MM.1S (cell line): ENCODE data around the gene SUMF2.
"Not testable (repeated sequence)": the region's sequence is repeated elsewhere in the genome, so short reads cannot be mapped to it uniquely, and the experiment has no call there.

Experiments used
- DNase-seq: peaks from one replicate; pipeline ENCODE4 v3.0.0-alpha.2; 2015
- H2AFZ ChIP-seq: fragments of 300-600 bp; sonication (generic); 2 replicates; pipeline ENCODE4 v1.6.0; 2016; ENCODE audit warnings: antibody characterized with exemption, low read length
- H3F3A ChIP-seq: fragments of 300-600 bp; sonication (generic); 2 replicates; pipeline ENCODE4 v1.6.1; 2016; ENCODE audit warnings: mild to moderate bottlenecking, antibody characterized with exemption, low read length, moderate library complexity, mixed read lengths; ENCODE audit not compliant: insufficient read depth
- H3K27ac ChIP-seq: fragments of 300-600 bp; sonication (generic); 2 replicates; pipeline ENCODE4 v1.5.1; 2016; ENCODE audit warnings: mild to moderate bottlenecking, low read length
- H3K27me3 ChIP-seq: fragments of 300-600 bp; sonication (generic); replicated peaks from 2 replicates; pipeline ENCODE4 v1.6.0; 2016; ENCODE audit warnings: low read length; ENCODE audit not compliant: insufficient read depth
- H3K36me3 ChIP-seq: fragments of 300-600 bp; sonication (generic); replicated peaks from 2 replicates; pipeline ENCODE4 v1.6.1; 2016; ENCODE audit warnings: mild to moderate bottlenecking, low read length, mixed read lengths; ENCODE audit not compliant: insufficient read depth
- H3K4me1 ChIP-seq: fragments of 300-600 bp; sonication (generic); 2 replicates; pipeline ENCODE4 v1.6.1; 2016; ENCODE audit warnings: low read length, mixed read lengths
- H3K4me2 ChIP-seq: fragments of 300-600 bp; sonication (generic); 2 replicates; pipeline ENCODE4 v1.6.0; 2016; ENCODE audit warnings: low read depth, low read length
- H3K4me3 ChIP-seq: fragments of 300-600 bp; sonication (generic); 2 replicates; pipeline ENCODE4 v1.5.1; 2016; ENCODE audit warnings: low read length, mixed read lengths
- H3K79me2 ChIP-seq: fragments of 300-600 bp; sonication (generic); 2 replicates; pipeline ENCODE4 v1.6.1; 2016; ENCODE audit warnings: mixed run types, low read length, mixed read lengths
- H3K9ac ChIP-seq: fragments of 300-600 bp; sonication (generic); 2 replicates; pipeline ENCODE4 v1.6.1; 2016; ENCODE audit warnings: low read length, mixed read lengths
- H3K9me2 ChIP-seq: fragments of 300-600 bp; sonication (generic); replicated peaks from 2 replicates; pipeline ENCODE4 v1.6.1; 2016; ENCODE audit warnings: mild to moderate bottlenecking, low read length, mixed read lengths; ENCODE audit not compliant: insufficient read depth
- H3K9me3 ChIP-seq: fragments of 300-600 bp; sonication (generic); replicated peaks from 2 replicates; pipeline ENCODE4 v1.6.1; 2016; ENCODE audit warnings: mild to moderate bottlenecking, low read length, mixed read lengths; ENCODE audit not compliant: insufficient read depth
- H4K20me1 ChIP-seq: fragments of 300-600 bp; sonication (generic); 2 replicates; pipeline ENCODE4 v1.6.1; 2016; ENCODE audit warnings: mild to moderate bottlenecking, low read length, moderate library complexity, mixed read lengths; ENCODE audit not compliant: insufficient read depth
- EZH2 ChIP-seq: fragments of 300-600 bp; sonication (generic); optimal IDR thresholded peaks from 2 replicates; pipeline ENCODE3; 2017; ENCODE audit warnings: low read depth, mild to moderate bottlenecking, antibody characterized with exemption, low read length, mixed read lengths
- EZH2phosphoT487 ChIP-seq: fragments of 300-600 bp; sonication (generic); IDR thresholded peaks from 2 replicates; pipeline ENCODE4 v1.6.1; 2018; ENCODE audit warnings: antibody characterized with exemption, low read length
- TF ChIP-seq, protein P1 (sequence below): fragments of 300-600 bp; sonication (generic); IDR thresholded peaks from 2 replicates; pipeline ENCODE4 v1.5.1; 2016; ENCODE audit warnings: antibody characterized with exemption, low read length, mixed read lengths

SUMF2 gene

DNA sequence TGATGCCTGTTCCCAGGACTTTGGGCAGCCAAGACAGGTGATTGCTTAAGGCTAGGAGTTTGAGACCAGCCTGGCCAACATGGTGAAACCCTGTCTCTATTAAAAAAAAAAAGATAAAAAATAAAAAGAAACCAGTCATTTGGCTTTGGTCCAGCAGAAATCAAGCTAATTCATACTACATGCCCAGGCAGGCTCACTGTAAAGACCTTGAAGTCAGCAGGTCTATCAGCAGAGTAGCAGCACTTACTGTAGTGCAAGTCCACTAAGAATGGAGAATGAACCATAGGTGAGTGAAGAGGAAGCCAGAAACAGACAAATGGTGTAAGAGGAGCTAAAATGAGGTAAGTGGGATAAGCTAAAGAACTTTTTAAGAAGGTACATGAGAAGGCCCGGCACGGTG lies 37.5 kb upstream of the SUMF2 start:
- no peaks in the 10 kb centered on the region for H3K36me3 ChIP-seq
- no peak overlapping the region for H3K4me3 ChIP-seq
- no peaks in the 10 kb centered on the region for H3F3A ChIP-seq
- H3K79me2 ChIP-seq = no peaks in the 10 kb centered on the region
- H3K9me3 ChIP-seq = no peaks in the 10 kb centered on the region
- H3K9me2 ChIP-seq = no peaks in the 10 kb centered on the region
- no peaks in the 10 kb centered on the region for H3K27me3 ChIP-seq
- no peak overlapping the region for H3K9ac ChIP-seq
- H3K4me1 ChIP-seq = no peaks in the 10 kb centered on the region
- H4K20me1 ChIP-seq = no peaks in the 10 kb centered on the region
- H2AFZ ChIP-seq = no peak overlapping the region
- no peak for TF ChIP-seq EZH2phosphoT487
- TF ChIP-seq, protein P1, sequence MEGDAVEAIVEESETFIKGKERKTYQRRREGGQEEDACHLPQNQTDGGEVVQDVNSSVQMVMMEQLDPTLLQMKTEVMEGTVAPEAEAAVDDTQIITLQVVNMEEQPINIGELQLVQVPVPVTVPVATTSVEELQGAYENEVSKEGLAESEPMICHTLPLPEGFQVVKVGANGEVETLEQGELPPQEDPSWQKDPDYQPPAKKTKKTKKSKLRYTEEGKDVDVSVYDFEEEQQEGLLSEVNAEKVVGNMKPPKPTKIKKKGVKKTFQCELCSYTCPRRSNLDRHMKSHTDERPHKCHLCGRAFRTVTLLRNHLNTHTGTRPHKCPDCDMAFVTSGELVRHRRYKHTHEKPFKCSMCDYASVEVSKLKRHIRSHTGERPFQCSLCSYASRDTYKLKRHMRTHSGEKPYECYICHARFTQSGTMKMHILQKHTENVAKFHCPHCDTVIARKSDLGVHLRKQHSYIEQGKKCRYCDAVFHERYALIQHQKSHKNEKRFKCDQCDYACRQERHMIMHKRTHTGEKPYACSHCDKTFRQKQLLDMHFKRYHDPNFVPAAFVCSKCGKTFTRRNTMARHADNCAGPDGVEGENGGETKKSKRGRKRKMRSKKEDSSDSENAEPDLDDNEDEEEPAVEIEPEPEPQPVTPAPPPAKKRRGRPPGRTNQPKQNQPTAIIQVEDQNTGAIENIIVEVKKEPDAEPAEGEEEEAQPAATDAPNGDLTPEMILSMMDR = no peak
- no peak for TF ChIP-seq EZH2
- H3K4me2 ChIP-seq = no peak overlapping the region
- H3K27ac ChIP-seq = no peak overlapping the region
- no peak for DNase-seq

- no peaks in the 10 kb centered on the region for H3K9me3 ChIP-seq
- no peak overlapping the region for H3K4me2 ChIP-seq
- no peak overlapping the region for H3K4me3 ChIP-seq
- H3K27ac ChIP-seq = no peak overlapping the region
- H4K20me1 ChIP-seq = no peaks in the 10 kb centered on the region
- no peak overlapping the region for H2AFZ ChIP-seq
- H3K79me2 ChIP-seq = peaks cover 9% of the 10 kb centered on the region
- no peaks in the 10 kb centered on the region for H3K9me2 ChIP-seq
- no peaks in the 10 kb centered on the region for H3K36me3 ChIP-seq
- no peak for DNase-seq
- H3K27me3 ChIP-seq = no peaks in the 10 kb centered on the region
- peaks cover 7% of the 10 kb centered on the region for H3F3A ChIP-seq
- no peaks in the 10 kb centered on the region for H3K4me1 ChIP-seq
- no peak for TF ChIP-seq EZH2
- no peak for TF ChIP-seq EZH2phosphoT487
- TF ChIP-seq, protein P1 = no peak
- H3K9ac ChIP-seq = no peak overlapping the region
These were observed 35.0 kb upstream of the SUMF2 start for GRCh38 chr7:56028942-56029630.

- Histone ChIP-seq H3K27me3 (no peaks in the 10 kb centered on the region), H3K4me1 (no peaks in the 10 kb centered on the region), H3K4me2 (no peak overlapping the region), H3K27ac (no peak overlapping the region), H3K36me3 (no peaks in the 10 kb centered on the region), H3K9me2 (no peaks in the 10 kb centered on the region), H4K20me1 (no peaks in the 10 kb centered on the region), H3K9ac (no peak overlapping the region), H3F3A (peaks cover 10% of the 10 kb centered on the region), H3K4me3 (no peak overlapping the region), H3K79me2 (peaks cover 9% of the 10 kb centered on the region), H3K9me3 (no peaks in the 10 kb centered on the region), H2AFZ (no peak overlapping the region)
- TF ChIP-seq EZH2phosphoT487 (no peak), EZH2 (no peak)
- TF ChIP-seq, protein P1 = no peak
- no peak for DNase-seq
These were observed 33.7 kb upstream of the SUMF2 start for GRCh38 chr7:56030340-56030739.

DNA sequence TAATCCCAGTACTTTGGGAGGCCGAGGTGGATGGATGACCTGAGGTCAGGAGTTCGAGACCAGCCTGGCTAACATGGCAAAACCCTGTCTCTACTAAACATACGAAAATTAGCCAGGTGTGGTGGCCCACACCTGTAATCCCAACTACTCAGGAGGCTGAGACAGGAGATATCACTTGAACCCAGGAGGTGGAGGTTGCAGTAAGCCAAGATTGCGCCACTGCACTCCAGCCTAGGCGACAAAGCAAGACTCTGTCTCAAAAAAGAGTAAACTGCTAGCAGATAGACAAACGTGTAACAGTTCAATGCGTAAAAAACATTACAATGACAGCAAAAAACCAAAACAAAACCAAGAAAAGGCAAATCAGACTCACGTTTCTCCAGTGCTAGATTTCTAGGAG lies 32.5 kb upstream of the SUMF2 start:
- H3F3A ChIP-seq, H3K9ac ChIP-seq, H3K9me2 ChIP-seq, H3K4me2 ChIP-seq, H3K36me3 ChIP-seq, H4K20me1 ChIP-seq, H2AFZ ChIP-seq, DNase-seq, H3K27ac ChIP-seq, H3K79me2 ChIP-seq, H3K4me1 ChIP-seq, H3K9me3 ChIP-seq, H3K4me3 ChIP-seq, H3K27me3 ChIP-seq: not testable (repeated sequence)

DNA sequence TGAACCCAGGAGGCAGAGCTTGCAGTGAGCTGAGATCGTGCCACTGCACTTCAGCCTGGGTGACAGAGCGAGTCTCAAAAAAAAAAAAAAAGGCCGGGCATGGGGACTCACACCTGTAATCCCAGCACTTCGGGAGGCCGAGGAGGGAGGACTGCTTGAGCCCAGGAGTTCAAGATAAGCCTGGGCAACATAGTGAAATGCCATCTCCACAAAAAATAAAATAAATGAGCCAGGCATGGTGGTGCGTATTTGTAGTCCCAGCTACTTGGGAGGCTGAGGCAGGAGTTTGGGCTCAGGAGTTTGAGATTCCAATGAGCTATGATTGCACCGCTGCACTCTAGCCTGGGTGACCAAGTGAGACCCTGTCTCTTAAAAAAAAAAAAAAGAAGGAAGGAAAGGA lies 31.5 kb upstream of the SUMF2 start:
- not testable (repeated sequence) for H3K9me3 ChIP-seq, H3F3A ChIP-seq, DNase-seq, H2AFZ ChIP-seq, H3K4me1 ChIP-seq, H3K36me3 ChIP-seq, H3K4me2 ChIP-seq, H3K4me3 ChIP-seq, H3K9me2 ChIP-seq, H3K9ac ChIP-seq, H4K20me1 ChIP-seq, H3K79me2 ChIP-seq, H3K27me3 ChIP-seq, H3K27ac ChIP-seq
